Measurements from ENCODE around the gene CARD11.

The CARD11 gene

DNA sequence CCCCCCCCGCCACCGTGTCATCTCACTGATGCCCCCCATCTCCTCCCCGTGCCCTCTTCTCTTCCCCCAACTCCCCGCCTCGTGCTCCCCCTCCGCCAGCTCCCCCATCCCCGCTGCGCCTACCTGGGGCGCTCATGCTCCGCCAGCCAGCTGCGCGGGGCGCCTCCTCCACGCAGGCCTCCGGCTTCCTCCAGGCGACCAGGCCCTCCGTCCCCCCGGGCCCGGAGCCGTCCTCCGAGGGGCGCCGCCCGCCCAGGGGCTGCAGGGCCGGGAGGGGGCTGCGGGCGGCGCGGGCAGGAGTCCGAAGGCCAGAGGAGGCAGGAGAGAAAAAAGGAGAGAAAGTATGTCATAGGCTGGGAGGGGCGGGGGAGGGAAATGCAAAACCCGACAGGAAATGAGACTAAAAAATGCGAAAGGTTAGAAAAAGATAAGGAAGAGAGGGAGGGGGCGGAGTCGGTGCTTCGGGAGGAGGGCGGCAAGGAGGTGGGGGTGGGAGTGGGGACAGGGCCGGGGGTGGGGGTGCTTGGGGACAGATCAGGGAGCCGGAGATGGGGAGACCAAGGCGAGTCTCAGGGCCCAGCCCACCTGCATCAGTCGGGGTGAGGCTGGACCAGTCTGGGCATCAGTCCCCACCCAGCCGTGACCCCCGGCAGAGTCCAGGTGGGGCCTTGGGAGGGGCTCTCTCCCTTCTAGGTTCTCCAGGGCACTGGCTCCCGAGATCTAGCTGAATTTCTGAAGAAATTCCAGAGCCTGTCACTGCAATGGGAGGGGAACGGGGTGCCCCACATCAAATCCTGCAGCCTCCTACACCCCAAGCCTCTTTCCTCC is at the start of gene CARD11:
TSS of gene CARD11 (minus strand) at position 324 of the 828 bp plus-strand sequence. CDS start 85,361 bp downstream, outside the sequence.
- DNase-seq (ENCODE audit: low spot score) = no peak

DNA sequence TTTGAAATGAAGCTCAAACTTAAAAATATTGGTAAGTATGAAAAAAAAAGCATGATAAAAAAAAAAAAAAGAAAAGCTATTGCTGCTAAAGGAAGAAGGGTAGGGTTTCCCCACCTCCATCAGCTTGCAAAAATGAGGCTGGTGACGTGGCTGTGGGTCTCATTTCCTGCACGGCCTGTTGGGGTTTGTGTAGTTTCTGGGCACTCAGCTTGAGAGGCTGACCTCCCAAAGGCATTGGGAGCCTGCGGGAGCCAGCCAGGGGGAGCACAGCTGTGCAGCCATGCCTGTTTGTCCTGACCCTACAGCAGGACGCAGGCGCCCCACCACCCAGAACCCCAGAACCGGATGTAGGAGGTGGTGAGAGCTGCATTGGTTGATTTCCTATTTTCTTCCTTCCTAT is 48.8 kb upstream of the CARD11 start:
- no peak for DNase-seq (ENCODE audit: low spot score)

DNA sequence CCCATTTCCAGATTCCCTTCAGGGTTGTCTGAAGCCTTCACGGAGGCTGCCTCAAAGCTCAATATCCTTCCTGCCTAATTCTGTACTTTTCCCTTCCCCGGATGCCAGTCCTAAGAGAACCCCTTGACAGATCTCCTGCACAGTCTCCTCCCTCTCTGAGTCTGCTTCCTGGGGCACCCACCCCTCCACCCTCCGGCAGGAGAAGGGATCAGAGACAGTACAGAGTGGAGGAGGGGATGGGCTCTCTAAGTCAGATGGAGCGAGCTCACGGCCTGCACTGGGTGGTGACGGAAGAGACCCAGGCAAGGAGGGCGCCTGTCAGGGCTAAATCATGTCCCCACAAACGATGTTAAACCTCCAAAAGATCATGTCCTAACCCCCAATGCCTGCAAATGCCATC is 48.0 kb upstream of the CARD11 start:
- DNase-seq (ENCODE audit: low spot score) = no peak

DNA sequence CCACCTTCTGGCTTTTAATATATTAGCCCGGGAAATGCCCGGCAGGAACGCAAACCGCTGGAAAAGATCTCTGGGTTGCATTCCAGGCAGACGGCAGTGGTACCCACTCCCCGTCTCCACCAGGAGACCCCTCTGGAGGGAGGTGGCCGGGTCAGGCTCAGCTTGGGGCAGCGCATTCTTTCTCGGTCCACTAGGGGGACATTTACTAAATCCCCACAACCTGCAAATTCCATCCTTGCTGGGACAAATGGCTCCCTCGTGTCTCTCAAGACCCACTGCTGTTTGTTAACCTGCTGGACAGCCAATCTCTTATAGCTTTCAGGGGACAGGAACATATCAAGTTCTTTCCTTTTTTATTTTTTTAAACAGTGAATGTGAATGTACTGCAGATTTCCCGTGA is 45.8 kb upstream of the CARD11 start:
- DNase-seq (ENCODE audit: low spot score) = peak; percentile 38

DNA sequence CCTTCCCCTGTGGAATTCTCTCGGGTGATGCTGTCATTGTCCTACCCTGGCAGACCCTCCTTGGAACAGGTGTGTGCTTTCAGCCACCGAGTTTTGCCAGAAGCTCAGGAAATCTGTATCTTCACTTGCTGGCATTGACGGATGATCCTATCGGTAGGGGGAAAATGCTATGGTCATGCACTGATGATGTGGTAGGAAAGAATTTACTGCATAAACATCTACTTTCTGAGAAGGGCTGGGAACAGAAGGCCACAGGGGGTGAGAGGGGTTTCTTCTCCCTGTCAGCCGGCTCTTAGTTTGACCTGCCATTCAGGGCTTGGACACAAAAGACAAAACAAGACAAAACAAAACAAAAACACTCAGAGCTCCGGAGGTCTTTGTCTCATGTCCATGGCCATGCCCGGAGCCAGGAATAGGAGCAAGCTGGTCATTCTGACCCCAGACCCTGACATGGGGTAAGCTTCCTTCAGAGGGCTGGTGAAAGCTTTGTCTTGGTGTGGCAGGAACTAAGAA is 43.6 kb upstream of the CARD11 start:
- no peak for DNase-seq (ENCODE audit: low spot score)

DNA sequence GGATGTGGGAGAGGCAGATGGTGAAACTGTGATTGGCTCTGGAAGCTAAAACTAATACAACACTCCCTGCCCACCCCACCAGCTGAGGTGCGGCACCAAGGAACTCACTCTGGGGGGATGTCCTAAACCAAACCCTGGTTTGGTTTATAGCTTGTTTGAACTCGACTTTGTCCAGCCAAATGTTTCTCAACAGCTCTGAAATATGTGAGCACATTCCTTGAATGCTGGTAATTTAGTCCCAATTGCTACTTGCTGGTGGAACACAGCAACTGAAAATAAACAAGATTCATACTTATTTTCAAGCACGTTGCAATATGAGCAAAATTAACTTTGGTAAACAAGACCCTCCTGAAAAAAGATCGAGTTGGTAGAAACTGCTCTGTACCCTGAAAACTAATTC is 39.7 kb upstream of the CARD11 start:
- no peak for DNase-seq (ENCODE audit: low spot score)

DNA sequence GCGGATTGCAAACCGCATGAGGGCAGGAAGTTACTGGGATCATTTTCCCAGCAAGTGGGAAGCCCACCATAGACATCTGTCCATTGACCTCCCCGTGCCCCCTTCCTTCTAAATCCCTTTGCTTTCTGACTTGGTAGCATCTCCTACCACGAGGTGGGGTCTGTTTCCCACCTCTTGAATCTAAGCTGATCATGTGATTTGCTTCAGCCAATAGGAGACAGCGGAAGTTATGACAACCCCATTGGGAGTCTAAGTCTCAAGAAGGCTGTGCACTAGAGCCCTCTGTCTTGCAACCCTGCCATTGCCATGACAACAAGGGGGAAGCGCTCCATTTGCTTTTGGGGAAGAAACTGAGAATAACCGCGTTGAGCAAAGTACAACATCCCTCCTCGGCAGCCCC is 39.2 kb upstream of the CARD11 start:
- DNase-seq (ENCODE audit: low spot score) = no peak

DNA sequence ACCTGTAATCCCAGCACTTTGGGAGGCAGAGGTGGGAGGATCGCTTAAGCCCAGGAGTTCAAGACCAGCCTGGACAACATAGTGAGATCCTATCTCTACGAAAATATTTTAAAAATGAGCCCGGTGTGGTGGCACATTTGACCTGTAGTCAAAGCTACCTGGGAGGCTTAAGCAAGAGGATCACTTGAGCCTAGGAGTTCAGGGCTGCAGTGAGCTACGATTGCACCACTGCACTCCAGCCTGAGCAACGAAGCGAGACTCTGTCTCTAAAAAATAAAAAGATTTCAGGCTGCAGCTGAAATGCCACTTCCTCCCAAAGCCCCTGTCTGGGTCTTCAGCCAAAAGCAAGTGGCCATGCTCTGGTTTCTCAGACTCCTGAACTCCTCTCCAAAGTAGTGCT is 38.7 kb upstream of the CARD11 start:
- DNase-seq (ENCODE audit: low spot score) = no peak

DNA sequence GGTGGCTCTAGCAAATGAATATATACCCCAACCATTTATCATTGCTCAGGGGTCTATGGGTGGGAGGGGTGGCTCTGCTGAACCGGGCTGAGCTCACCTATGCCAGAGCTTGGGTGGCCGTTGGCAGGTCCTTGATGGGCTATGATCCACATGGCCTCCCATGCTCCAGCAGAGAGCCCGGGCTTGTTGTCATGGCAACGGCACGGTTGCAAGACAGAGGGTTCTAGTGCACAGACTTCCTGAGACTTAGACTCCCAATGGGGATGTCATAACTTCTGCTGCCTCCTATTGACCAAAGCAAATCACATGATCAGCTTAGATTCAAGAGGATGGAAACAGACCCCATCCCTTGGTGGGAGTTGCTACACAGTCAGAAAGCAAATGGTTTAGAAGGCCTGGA is 36.4 kb upstream of the CARD11 start:
- no peak for DNase-seq (ENCODE audit: low spot score)

DNA sequence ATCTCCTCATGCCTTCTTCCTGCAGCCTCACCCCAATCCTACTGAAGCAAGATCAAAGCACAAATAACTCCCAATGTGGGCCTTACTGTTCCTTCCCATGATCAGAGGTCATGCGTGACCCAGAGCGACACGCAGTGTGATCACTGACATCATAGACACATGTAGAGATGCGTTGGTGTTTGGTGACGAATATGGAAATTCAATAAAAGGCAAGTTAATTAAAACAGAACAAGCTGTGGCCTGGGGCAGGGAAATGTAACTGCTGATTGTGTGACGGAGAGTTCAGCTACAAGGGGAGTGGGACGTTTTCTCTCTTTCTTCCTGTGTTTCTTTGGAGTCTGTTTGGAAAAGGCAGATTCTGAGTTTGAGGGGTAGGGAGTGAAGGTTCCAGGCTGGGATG is 34.8 kb upstream of the CARD11 start:
- DNase-seq (ENCODE audit: low spot score) = no peak

DNA sequence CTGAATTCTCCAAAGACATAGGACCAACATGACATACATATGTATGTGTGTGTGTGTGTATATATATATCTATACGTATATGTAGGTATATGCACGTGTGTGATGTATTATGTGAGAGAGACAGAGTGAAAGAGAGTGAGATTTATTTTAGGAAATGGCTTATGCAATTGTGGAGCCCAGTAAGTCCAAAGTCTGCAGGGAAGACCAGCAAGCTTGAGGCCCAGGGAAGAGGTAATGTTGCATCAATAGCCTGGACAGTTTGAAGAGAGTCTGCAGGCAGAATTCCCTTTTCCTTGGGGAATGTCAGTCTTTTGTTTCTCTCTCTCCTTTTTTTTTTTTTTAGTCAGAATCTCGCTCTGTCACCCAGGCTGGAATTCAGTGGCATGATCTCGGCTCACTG is 33.0 kb upstream of the CARD11 start:
- no peak for DNase-seq (ENCODE audit: low spot score)

DNA sequence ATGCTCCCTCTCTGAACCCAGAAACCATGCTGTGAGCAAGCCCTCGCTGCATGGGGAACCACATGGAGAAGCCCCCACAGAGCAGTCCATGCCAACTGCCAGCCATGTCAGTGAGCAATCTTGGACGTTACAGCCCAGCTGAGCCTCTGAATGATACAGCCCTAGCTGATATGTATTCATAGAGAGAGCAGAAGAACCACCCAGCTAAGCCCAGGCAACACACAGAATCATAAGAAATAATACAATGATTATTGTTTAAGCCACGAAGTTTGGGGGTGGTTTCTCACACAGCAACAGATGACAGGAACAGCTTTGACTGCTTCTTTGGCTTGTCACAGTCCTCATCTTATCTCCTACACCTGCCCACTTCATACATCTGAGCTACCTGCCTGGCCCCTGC is 32.5 kb upstream of the CARD11 start:
- DNase-seq (ENCODE audit: low spot score) = no peak

DNA sequence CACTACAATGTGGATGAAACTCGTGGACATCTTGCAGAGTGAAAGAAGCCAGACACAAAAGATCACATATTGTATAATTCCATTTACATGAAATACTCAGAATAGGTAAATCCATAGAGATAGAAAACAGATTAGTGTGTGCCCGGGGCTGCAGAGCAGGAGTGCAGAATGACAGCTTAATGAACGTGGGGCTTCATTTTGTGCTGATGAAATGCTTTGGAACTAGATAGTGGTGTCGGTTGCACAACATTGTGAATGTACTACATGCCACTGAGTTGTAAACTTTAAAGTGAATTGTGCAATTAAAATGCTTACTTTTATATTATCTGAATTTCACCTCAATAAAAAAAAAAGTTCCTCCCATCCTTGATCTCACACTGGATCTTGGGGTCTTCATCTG is 31.8 kb upstream of the CARD11 start:
- no peak for DNase-seq (ENCODE audit: low spot score)

DNA sequence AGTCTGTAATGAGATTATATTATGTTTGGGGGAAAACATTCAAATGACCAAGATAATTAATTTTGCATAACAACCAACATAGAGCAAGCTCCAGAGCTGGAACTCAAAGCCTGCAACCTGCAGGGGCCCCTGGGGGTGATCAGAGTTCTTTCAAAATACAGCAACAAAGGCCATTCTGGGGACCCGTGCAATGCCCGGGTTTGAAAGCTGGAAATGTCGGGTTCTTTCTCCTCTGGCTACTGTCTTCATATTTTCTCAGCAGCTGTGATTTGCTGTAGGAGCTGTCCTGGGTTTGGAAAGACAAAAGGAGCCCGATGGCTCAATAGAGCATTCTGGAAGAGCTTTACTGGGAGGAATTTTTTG is 30.8 kb upstream of the CARD11 start:
- no peak for DNase-seq (ENCODE audit: low spot score)

DNA sequence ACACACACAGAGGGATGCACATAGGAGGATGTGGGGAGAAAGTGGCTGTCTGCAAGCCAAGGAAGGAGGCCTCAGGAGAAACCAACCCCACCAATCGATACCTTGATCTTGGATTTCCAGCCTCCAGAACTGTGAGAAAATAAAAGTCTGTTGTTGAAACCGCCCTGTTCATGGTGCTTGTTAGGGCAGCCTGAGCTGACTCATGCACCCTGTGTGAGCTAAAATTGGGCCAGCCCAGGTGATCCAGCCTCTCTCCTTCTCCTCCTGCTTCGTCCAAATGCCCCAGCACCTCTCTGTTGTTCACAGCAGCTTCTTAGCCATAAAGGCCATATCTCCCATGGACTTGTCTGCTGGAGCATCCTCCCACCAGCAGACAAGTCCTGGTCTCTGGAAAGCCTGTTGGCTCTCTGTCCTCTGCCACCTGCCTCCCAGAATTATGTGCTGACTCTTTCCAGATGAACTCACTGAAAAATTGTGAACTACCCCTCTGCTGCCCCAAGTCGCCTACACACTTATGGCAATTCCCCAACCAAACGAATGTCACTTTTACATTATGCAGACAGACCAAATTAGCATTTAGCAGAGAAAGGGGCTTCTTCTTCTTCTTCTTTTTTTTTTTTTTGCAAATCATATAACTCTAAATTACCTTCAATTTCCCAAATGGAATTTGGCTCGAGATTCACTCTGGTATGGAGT is 30.2 kb upstream of the CARD11 start:
- DNase-seq (ENCODE audit: low spot score) = no peak

DNA sequence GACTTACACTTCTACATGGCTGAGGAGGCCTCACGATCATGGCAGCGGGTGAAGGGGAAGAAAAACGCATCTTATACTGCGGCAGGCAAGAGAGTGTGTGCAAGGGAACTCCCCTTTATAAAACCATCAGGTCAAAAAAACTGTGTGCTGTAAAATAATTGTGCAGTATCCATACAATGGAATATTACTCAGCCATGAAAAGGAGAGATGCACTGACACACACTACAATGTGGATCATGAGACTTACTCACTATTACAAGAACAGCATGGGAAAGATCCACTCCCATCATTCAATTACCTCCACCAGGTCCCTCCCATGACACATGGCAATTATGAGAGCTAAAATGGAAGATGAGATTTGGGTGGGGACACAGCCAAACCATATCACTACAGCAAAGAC is 27.2 kb upstream of the CARD11 start:
- no peak for DNase-seq (ENCODE audit: low spot score)

DNA sequence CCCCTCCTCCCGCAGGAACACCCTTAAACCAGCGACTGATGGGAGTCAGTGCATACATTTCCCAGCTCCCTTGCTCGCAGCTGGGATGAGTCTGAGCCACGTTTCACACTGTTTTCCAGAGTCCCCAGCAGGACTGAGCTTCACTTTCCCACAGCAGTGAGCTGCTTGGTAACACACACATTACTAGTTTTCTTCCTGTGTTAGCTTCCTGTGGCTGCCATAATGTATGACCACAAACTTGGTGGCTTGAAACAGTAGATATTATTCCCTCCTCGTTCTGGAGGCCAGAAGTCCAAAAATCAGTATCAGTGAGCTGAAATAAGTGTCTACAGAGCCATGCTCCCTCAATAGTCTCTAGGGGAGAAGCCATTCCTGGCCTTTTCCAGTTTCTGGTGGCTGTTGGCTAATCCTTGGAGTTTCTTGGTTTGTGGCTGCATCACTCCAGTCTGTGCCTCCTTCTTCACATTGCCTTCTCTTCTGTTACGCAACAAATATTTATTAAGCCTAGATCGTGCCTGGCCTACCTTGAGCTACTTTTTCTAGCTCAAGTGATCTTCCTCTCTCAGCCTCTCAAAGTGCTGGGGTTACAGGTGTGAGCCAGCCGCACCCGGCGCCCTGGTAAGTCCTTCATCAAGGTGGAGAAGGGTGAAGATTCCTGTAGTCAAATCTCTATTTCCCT is 26.2 kb upstream of the CARD11 start:
- no peak for DNase-seq (ENCODE audit: low spot score)

DNA sequence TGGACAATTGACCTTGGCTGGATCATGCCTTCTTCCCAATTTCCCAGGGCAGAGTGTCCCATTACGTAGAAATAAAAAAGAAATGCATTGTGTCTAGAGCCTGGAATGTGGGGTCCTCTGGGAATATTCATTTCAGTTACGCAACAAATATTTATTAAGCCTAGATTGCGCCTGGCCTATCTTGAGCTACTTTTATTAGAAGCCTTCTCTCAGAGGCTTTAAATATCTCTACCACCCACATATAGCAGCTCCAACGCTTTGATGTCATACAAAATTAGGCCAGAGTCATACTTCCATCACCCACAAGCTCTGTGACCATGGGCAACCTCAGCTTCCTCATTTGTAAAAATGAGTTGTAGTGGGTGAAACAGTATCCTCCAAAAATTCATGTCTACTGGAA is 24.9 kb upstream of the CARD11 start:
- DNase-seq (ENCODE audit: low spot score) = no peak

DNA sequence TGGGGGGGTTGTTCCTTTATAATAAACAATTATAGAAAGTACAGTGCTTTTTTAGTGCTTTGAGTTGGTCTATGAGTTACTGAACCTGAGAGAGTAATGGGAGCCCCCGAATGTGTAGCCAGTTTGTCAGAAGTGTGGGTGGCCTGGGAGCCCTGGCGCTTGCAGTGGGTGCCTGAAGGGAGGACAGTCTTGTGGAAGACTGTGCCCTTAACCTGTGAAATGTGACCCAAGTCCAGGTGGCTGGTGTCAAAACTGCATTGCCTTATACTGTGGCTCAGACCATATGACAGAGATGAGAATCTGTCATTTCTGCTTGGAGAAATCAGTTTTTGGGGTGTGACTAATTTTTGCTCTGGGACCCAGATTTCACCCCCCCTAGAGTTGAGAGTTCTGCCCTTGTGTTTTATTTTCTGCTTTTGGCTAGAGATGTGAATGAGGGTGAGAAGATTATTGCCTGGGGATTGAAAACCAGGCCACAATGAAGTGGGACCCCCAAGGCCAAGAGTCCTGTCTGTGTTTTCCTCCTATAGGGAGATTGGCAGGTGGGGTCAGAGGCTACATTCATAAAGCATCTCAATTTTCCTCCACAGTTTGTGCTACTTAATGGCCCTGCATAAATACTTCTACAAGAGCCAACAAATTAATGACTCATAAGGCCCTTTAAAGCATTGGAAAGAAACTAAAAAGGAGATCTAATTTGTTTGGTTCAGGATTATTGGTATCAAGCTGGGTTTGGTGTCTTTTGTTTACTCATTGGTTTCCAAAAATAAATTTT is 24.1 kb upstream of the CARD11 start:
- no peak for DNase-seq (ENCODE audit: low spot score)

DNA sequence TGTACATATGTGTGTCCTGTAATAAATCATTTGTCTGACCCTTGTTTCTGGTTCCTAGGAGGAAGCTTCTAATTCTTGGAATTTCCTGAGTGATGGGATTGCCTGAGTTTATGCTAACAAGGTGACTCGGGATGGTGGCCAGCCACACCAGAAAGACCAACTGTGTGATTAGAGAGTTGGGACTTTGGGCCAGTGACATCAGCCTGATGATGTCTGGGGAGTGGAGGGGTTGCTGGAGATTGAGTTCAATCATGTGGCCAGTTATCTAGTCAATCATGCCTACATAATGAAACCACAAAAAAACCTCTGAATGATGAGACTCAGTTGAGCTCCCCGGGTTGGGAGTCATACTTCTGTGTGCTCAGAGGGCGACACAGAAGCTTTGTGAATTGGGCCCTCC is 23.5 kb upstream of the CARD11 start:
- no peak for DNase-seq (ENCODE audit: low spot score)

DNA sequence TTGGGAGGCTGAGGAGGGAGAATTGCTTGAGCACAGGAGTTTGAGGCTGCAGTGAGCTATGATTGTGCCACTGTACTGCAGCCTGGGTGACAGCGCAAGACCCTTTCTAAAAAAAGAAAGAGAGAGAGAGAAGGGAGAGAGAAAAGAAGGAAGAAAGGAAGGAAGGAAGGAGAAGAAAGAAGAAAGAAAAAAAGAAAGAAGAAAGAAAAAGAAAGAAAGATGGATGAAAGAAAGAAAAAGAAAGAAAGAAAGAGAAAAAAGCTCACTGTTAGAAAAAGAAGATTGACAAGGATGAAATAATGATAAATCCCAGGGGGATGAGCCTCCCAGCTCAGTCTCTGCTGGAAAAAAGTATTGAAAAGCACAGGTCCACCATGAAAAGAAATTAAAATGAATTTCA is 22.8 kb upstream of the CARD11 start:
- DNase-seq (ENCODE audit: low spot score) = no peak

DNA sequence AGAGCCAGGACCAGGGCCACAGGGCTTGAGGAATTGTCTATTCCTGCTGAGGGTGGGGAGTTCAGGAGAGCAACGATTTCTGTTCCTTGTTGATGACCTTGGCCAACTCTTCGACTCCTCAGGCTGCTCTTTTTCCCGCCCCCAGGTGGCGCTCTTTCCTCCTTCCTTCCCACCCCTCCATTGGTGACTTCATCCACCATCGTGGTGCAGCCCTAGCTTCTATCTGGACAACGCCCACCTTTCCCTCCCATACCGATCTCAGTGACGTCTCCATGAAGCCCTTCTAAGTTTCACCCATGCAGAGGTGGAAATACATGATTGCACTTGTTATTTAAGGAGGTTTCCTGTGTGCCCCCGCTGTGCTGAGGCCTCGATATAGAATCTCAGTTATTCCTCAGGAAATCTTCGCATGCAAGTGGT is 22.1 kb upstream of the CARD11 start:
- peak; percentile 56 for DNase-seq (ENCODE audit: low spot score)

All from HuH-7 (cell line).